Neural progenitor cell (in vitro differentiated cells): Measurements from ENCODE around the gene MCUB.
"Not testable (repeated sequence)": the region's sequence is repeated elsewhere in the genome, so short reads cannot be mapped to it uniquely, and the experiment has no call there.

ENCODE experiments used
- EZH2 ChIP-seq: fragments of 200-600 bp; sonication (generic); IDR thresholded peaks from 2 replicates; pipeline ENCODE4 v1.6.1; 2017; ENCODE audit warnings: antibody characterized with exemption, mild to moderate bottlenecking, moderate library complexity
- TF ChIP-seq, protein P1 (sequence below): fragments of 200-600 bp; sonication (generic); IDR thresholded peaks from 2 replicates; pipeline ENCODE4 v1.5.1; 2017; ENCODE audit warnings: antibody characterized with exemption, mild to moderate bottlenecking

DNA sequence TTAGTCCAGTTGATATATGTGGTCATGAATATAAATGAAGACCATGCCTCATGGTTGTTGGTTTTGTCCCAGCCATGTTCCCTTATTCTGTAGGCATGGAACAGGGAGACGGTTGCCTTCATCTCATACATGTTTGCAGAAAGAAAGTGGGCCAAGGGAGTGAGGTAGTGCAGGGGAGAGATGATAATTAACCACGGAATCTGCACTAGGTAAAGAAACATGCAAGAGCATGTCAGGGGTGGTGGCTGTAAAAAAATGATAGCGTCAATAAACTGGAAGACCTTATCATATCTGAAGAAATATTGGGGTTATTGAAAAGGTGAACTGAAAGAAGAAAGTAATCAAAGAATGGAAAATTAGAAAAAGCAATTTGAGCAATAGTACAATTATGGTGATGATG, 35.1 kb downstream of the MCUB start:
- TF ChIP-seq, protein P1, sequence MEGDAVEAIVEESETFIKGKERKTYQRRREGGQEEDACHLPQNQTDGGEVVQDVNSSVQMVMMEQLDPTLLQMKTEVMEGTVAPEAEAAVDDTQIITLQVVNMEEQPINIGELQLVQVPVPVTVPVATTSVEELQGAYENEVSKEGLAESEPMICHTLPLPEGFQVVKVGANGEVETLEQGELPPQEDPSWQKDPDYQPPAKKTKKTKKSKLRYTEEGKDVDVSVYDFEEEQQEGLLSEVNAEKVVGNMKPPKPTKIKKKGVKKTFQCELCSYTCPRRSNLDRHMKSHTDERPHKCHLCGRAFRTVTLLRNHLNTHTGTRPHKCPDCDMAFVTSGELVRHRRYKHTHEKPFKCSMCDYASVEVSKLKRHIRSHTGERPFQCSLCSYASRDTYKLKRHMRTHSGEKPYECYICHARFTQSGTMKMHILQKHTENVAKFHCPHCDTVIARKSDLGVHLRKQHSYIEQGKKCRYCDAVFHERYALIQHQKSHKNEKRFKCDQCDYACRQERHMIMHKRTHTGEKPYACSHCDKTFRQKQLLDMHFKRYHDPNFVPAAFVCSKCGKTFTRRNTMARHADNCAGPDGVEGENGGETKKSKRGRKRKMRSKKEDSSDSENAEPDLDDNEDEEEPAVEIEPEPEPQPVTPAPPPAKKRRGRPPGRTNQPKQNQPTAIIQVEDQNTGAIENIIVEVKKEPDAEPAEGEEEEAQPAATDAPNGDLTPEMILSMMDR = not testable (repeated sequence)
- TF ChIP-seq EZH2 = not testable (repeated sequence)
